Rectal smooth muscle tissue (tissue), 1 donor: ENCODE data around the gene PFKFB1.

Experiments
- H3K27ac ChIP-seq: one replicate; pipeline ENCODE4 v1.7.0; 2013; ENCODE audit warnings: low read depth, low read length, inconsistent platforms
- H3K27me3 ChIP-seq: one replicate; pipeline ENCODE4 v1.7.0; 2013; ENCODE audit warnings: low read length; ENCODE audit not compliant: control insufficient read depth, insufficient read depth
- H3K36me3 ChIP-seq: one replicate; pipeline ENCODE4 v1.7.0; 2013; ENCODE audit warnings: low read length; ENCODE audit not compliant: control insufficient read depth, insufficient read depth
- H3K4me1 ChIP-seq: one replicate; pipeline ENCODE4 v1.7.0; 2013; ENCODE audit warnings: low read length; ENCODE audit not compliant: control insufficient read depth, insufficient read depth
- H3K4me3 ChIP-seq: one replicate; pipeline ENCODE4 v1.7.0; 2013; ENCODE audit warnings: low read length
- H3K9ac ChIP-seq: one replicate; pipeline ENCODE4 v1.7.0; 2013; ENCODE audit warnings: low read length

The PFKFB1 gene

DNA sequence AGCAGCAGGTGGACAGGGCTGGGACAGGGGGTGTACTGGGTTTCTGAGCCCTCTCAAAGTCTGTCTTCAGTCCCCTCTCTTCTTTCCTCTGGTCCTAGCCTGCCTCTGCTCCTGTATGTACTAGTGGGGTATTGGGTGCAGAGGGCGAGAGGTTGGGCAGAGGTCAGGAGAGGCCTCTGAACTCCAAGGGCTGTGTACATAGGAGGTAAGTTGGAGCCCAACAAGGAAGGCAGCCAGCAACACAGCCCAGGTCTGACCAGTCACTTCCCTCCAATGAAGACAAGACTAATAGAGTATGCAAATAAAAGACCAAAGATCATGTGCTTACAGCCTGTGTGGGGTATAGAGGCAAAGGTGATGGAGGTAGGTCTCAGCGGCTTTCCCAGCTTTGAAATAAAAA is at the start of gene PFKFB1:
Gene PFKFB1, minus strand, starts transcription at position 90 of the 400 bp plus-strand sequence. CDS start 181 bp downstream, outside the sequence.
- no peak within 1 kb of the TSS for H3K9ac ChIP-seq
- H3K4me1 ChIP-seq = no peaks in the 10 kb centered on the region
- no peaks in the 10 kb centered on the region for H3K36me3 ChIP-seq
- H3K27ac ChIP-seq = no peak within 1 kb of the TSS
- no peaks in the 10 kb centered on the region for H3K27me3 ChIP-seq
- H3K4me3 ChIP-seq = no peak within 1 kb of the TSS

DNA sequence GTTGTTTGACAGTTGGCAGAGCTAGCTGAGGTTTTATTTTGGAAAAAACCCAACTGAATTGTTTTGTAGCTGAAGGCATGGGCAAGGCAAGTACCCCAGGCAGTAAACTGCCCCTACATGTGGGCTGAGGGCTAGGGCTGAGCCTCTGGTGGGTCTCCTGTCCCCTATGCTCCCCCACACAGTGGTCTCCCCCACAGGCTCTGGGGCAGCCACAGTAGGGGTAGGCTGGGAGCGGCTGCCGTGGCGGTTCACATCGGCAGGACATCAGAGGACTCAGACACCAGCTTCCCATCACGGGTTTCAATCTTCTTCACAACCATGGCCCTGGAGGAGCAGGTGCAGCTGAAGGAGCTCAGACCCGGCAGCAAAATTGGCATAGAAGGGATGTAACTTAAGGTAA is 47.5 kb upstream of the PFKFB1 start:
- no peak overlapping the region for H3K27ac ChIP-seq
- H3K27me3 ChIP-seq = no peaks in the 10 kb centered on the region
- H3K9ac ChIP-seq = no peak overlapping the region
- no peak overlapping the region for H3K4me3 ChIP-seq
- H3K36me3 ChIP-seq = no peaks in the 10 kb centered on the region
- no peaks in the 10 kb centered on the region for H3K4me1 ChIP-seq

DNA sequence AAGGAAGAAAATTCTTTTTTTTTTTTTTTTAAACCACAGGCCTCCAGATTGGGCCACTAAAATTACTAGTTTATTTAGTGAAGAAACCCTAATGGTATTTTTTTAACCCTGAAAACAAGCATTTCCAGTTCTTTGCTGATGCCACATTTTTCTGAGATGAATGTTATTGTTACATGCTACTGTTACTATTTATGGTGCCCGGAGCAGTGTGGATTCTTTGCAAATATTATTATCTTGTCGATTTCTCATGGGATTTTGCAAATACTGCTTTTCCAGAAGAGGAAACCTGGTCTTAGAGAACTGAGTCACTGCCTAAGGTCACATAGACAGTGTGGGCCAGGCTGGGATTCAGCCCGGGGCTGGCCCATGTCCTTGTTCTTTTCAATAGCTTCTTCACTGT is 45.5 kb upstream of the PFKFB1 start:
- H3K27me3 ChIP-seq = no peaks in the 10 kb centered on the region
- H3K4me1 ChIP-seq = no peaks in the 10 kb centered on the region
- H3K36me3 ChIP-seq = no peaks in the 10 kb centered on the region
- H3K4me3 ChIP-seq = no peak overlapping the region
- H3K27ac ChIP-seq = no peak overlapping the region
- no peak overlapping the region for H3K9ac ChIP-seq

DNA sequence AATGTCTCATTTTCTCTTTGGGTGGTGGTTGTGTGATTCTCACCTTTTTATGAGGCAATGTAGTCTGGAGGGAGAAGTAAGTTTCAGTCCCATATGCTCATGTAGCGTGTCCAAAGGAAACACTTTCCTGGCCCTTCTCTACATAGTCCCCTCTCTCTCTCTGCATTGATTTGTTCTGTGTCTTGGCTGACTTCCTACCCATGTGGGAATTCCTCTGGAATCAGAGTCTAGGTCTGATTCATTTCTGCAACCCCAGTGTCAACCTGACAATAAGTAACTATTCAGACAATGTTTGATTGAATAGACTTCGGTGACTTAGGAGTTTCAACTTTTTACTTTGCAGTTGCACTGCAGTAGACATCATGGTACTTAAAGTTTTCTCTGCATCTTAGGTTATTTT is 39.4 kb upstream of the PFKFB1 start:
- Histone ChIP-seq H3K27ac (no peak overlapping the region), H3K4me1 (no peaks in the 10 kb centered on the region), H3K9ac (no peak overlapping the region), H3K36me3 (no peaks in the 10 kb centered on the region), H3K27me3 (no peaks in the 10 kb centered on the region), H3K4me3 (no peak overlapping the region)

DNA sequence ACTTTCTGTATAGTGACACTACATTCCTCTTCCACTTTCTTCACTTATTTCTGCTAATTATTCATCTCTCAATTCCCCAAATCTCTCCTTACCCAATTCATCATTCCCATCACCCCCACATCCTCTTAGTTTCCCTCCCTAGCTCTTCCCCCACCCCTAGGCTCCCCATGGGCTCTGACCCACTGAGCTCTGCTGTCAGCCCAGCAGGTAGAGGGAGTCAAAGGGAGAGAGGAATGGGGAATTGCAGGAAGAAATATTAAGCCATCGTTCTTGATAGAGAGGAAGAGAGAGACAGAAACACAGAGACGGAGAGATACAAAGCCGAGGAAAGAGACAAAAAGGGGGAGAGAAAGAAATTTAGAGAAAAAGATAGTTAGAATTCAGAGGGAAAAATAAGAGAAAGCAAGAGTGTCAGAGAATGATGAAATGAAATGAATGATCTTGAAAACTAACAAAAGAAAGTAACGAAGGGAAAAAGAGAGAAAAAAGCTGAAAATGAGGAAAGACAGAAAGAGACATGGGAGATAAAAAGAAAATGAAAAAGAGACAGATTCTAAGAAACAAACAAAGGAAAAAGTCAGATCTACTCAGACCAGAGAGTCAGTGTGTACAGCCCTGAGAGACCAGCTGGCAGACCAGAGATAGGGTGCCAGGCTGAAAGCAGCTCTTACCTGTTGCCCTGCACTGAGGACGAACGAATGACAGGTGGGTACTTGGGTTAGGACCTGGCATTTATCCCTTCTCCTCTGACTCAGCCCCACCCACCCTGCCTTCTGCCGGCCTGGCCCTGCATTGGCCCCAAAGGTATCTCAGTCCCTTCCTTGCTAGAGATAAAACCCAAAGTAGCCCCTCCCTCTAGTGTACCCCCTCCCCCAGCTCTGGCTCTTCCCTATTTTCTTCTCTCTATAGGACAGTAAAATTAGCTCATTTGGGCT is 36.5 kb upstream of the PFKFB1 start, which contains the start of gene ALAS2:
Gene ALAS2, minus strand, starts transcription at position 707 of the 935 bp plus-strand sequence. CDS start 4,977 bp downstream, outside the sequence.
- Histone ChIP-seq H3K4me3 (no peak within 1 kb of the TSS), H3K9ac (no peak within 1 kb of the TSS)

DNA sequence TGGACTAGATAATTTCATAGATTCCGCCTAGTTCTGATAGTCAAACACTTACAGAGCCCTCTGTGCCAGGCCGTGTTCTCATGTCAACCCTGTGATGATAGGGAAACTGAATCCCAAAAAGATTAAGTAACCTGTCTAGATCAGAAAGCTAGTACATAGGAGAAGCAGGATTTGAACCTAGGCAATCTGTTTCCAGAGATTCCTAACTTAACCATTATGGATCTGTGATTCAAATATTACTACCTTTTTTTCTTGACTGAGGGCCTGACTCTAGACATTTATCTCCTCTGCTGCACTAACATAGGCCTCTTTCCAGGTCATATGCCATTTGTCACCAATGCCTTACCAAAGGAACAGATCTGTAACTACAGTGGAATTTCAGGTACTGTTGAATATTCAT is 35.3 kb upstream of the PFKFB1 start:
- H3K27ac ChIP-seq = no peak overlapping the region
- no peak overlapping the region for H3K9ac ChIP-seq
- no peak overlapping the region for H3K4me3 ChIP-seq
- no peaks in the 10 kb centered on the region for H3K36me3 ChIP-seq
- no peaks in the 10 kb centered on the region for H3K27me3 ChIP-seq
- H3K4me1 ChIP-seq = no peaks in the 10 kb centered on the region

More for the DNA sequence above, 36.5 kb upstream of the PFKFB1 start, which contains the start of gene ALAS2:
- Histone ChIP-seq H3K36me3 (no peaks in the 10 kb centered on the region), H3K27ac (no peak within 1 kb of the TSS), H3K27me3 (no peaks in the 10 kb centered on the region), H3K4me1 (no peaks in the 10 kb centered on the region)

DNA sequence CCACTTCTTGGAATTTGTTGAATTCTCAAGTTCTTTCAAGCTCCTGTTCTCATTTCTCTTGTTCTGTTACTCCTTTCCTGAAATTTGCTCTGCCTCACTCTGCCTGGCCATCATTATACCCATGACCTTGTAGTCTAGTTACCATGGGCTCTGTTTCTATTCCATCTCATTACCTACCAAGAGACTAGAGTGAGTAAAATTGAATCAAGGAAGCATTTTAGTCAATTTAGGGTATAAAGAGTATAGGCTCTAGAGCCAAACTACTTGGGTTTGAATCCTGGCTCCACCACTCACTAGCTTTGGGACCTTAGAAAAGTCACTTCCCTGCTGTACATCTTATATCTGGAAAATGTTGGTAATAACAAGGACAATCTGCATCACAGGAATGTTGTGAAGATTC is 34.6 kb upstream of the PFKFB1 start:
- H3K9ac ChIP-seq = no peak overlapping the region
- no peak overlapping the region for H3K4me3 ChIP-seq
- no peaks in the 10 kb centered on the region for H3K27me3 ChIP-seq

DNA sequence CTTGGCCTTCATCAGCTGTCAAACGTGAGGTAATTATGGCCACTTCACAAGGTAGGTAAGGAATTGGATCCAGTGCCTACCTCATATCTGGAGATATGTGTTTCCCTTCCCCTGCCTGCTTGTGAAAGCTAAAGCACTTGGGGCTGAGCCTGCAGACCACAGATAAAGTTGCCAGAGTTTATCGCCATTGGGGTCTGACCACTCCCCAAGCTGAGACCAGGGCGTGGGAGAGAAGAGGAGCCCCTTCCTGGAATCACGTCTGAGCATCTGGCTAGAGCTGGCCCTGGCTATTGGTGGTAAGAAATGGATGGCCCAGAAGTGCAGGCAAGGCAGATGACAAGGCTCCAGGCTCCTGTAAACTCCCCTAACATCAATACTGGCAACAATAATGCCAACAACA is 34.1 kb upstream of the PFKFB1 start:
- no peaks in the 10 kb centered on the region for H3K4me1 ChIP-seq
- no peak overlapping the region for H3K4me3 ChIP-seq
- H3K9ac ChIP-seq = no peak overlapping the region
- no peaks in the 10 kb centered on the region for H3K27me3 ChIP-seq
- H3K27ac ChIP-seq = no peak overlapping the region
- no peaks in the 10 kb centered on the region for H3K36me3 ChIP-seq

More for the DNA sequence above, 34.6 kb upstream of the PFKFB1 start:
- Histone ChIP-seq H3K36me3 (no peaks in the 10 kb centered on the region), H3K27ac (no peak overlapping the region), H3K4me1 (no peaks in the 10 kb centered on the region)

DNA sequence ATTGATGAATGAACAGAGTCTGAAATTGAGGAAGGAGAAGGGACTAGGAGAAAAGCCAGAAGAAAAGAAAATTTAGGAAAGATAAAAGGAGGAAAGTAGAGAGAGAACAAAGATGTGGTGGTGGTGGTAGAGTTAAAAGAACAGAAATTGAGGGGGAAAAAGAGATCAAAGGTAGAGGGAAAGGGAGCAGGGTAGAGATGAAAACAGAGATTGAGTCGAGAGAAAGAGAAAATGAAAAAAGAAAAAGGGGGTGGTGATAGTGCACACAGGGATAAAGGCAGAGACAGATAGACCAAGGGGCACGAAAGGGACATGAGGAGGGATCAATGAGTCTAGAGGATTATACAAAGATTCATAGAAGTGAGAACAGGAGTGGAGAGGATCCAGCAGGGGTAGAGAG is 32.9 kb upstream of the PFKFB1 start:
- no peaks in the 10 kb centered on the region for H3K27me3 ChIP-seq

DNA sequence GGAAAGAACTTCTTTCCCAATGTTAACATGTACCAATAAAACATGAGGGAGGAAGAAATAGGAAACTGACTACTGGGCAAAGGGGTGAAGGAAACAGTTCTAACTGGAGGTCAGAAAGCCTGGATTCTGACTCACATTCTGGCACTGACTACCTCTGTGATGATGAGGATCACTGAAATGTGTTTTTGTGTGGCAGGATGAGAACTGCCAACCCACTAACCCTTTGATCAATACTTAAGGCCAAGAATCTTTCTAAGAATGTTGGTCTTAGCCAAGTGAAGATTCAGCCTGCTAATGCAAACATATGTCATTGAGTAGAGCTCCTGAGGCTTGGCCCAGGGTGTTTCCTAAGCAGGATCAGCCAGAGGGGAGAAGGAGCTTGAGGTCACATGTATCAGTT is 32.2 kb upstream of the PFKFB1 start:
- Histone ChIP-seq H3K27me3 (no peaks in the 10 kb centered on the region), H3K36me3 (no peaks in the 10 kb centered on the region), H3K27ac (no peak overlapping the region), H3K4me1 (no peaks in the 10 kb centered on the region), H3K4me3 (no peak overlapping the region), H3K9ac (no peak overlapping the region)

More for the DNA sequence above, 32.9 kb upstream of the PFKFB1 start:
- Histone ChIP-seq H3K4me3 (no peak overlapping the region), H3K4me1 (no peaks in the 10 kb centered on the region), H3K27ac (no peak overlapping the region), H3K9ac (no peak overlapping the region), H3K36me3 (no peaks in the 10 kb centered on the region)

DNA sequence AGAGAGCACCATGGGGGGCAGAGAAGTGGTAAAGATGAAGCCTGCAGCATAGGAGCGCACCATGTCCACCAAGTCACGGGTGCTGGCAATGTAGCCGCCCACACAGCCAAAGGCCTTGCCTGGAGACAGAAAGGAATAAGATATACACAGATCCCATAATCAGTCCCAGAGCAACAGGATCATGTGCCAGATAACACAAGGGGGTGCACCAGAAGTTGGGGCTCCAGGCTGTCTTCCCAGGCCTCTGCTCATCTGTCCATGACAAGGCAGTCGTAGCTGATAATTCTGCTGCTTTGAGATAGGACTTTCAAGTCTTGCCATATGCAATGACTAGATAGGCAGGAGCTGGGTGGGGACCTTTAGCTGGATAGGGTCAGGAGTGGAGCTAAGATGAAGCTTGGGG is 20.9 kb upstream of the PFKFB1 start:
- Histone ChIP-seq H3K9ac (no peak overlapping the region), H3K27ac (no peak overlapping the region), H3K36me3 (no peaks in the 10 kb centered on the region), H3K4me1 (no peaks in the 10 kb centered on the region), H3K27me3 (no peaks in the 10 kb centered on the region), H3K4me3 (no peak overlapping the region)

DNA sequence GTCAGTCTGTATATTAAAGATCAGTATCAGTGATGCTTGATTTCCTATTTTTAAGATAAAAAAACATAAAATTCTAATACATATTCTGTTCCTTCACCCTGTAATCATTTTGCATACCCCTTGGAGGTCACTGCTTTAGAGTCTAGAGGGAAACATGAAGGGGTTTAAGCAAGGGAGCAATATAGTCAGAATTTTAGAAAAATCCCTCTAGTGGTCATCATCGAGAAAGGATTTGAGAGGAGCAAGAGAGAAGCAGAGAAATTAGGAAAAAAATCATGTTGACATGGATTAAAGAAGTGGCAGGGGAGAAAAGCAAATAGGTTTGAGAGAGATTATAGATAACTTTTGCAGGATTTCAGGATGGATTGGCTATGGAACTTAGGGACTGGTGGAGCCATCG is 17.3 kb upstream of the PFKFB1 start:
- Histone ChIP-seq H3K4me3 (no peak overlapping the region), H3K4me1 (no peaks in the 10 kb centered on the region), H3K27ac (no peak overlapping the region), H3K36me3 (no peaks in the 10 kb centered on the region), H3K27me3 (no peaks in the 10 kb centered on the region), H3K9ac (no peak overlapping the region)
